Activated B cell treated with CpG ODN at 0.5 μM for 24 hours (primary cell): ENCODE measurements around the gene GPR150. TPM values are rescaled to one million over a fixed set of nuclear protein-coding genes. Genes with fewer than 3 reads are reported as not detected.
"Not testable (repeated sequence)": the region's sequence is repeated elsewhere in the genome, so short reads cannot be mapped to it uniquely, and the experiment has no call there.

Experiments
- ATAC-seq: fragments of 200-7000 bp; cut with Tn5 transposase; one replicate; pipeline ENCODE4 v1.10.0; 2021; ENCODE audit warnings: low read depth, mild to moderate bottlenecking, moderate library complexity
- CTCF ChIA-PET: fragments of 350-600 bp; sonication (Branson Sonifier 250); formaldehyde crosslinking; loops from one replicate; lab custom pipeline; 2021; ENCODE audit warnings: antibody characterized with exemption; lab: Charles Lee
- POLR2A ChIA-PET: fragments of 350-600 bp; sonication (Branson Sonifier 250); formaldehyde crosslinking; loops from one replicate; lab custom pipeline; 2021; ENCODE audit warnings: antibody characterized with exemption; lab: Charles Lee
- DNase-seq: peaks from one replicate; pipeline ENCODE4 v3.0.0; 2022
- H3K27ac Mint-ChIP-seq: one replicate; pipeline ENCODE4 v1.8.0; 2020; ENCODE audit warnings: mixed read lengths
- H3K27me3 Mint-ChIP-seq: one replicate; pipeline ENCODE4 v1.8.0; 2021; ENCODE audit warnings: mixed read lengths
- H3K36me3 Mint-ChIP-seq: one replicate; pipeline ENCODE4 v1.8.0; 2021; ENCODE audit warnings: low read depth, mixed read lengths
- H3K4me1 Mint-ChIP-seq: one replicate; pipeline ENCODE4 v1.8.0; 2021; ENCODE audit warnings: mixed read lengths
- H3K4me3 Mint-ChIP-seq: one replicate; pipeline ENCODE4 v1.8.0; 2020; ENCODE audit warnings: mild to moderate bottlenecking, mixed read lengths
- H3K9me3 Mint-ChIP-seq: one replicate; pipeline ENCODE4 v1.8.0; 2020; ENCODE audit warnings: mixed read lengths
- CTCF ChIP-seq: fragments of 200-600 bp; IDR thresholded peaks from one replicate; pipeline ENCODE4 v1.8.0; 2022; ENCODE audit warnings: antibody characterized with exemption, mild to moderate bottlenecking
- intact Hi-C: fragments of 100-400 bp; cut with micrococcal nuclease; formaldehyde crosslinking; loops from one replicate; pipeline ENCODE4 v1.15.1; 2024
- total RNA-seq: library from RNA; stranded (reverse); gene quantifications from 2 replicates; pipeline ENCODE4 v1.2.3, GENCODE V29; 2022

The GPR150 gene
- total RNA-seq, 1 donor from 2014 or later = 0.60 TPM

GRCh38 chr5:95644351-95645042 is 24.6 kb downstream of the GPR150 start:
- Mint-ChIP-seq H3K4me1 (peaks cover 26% of the 10 kb centered on the region), H3K27ac (peak overlapping the region; percentile 43), H3K27me3 (no peaks in the 10 kb centered on the region), H3K36me3 (no peaks in the 10 kb centered on the region), H3K4me3 (no peak overlapping the region), H3K9me3 (no peaks in the 10 kb centered on the region)
- POLR2A ChIA-PET = interaction anchor here (0.7 kb wide), 1 partner anchor 137 kb away, joined by 5 read pairs; no protein-coding TSS in a partner anchor
- no peak for ATAC-seq
- peak; percentile 17 for TF ChIP-seq CTCF
- intact Hi-C loops = loop anchor here (1.0 kb wide), 6 partner anchors 20 to 957 kb away; no protein-coding TSS in a partner anchor
- DNase-seq = no peak
- CTCF ChIA-PET = interaction anchor here (0.6 to 5.6 kb wide), 14 partner anchors 9 to 957 kb away, joined by 3 to 69 read pairs (median 4); no protein-coding TSS in a partner anchor

GRCh38 chr5:95646226-95646568 is 26.3 kb downstream of the GPR150 start:
- ATAC-seq, DNase-seq, H3K27me3 Mint-ChIP-seq, H3K9me3 Mint-ChIP-seq, H3K36me3 Mint-ChIP-seq: not testable (repeated sequence)
- ChIA-PET POLR2A (interaction anchor here (0.8 to 2.5 kb wide), 17 partner anchors 13 to 1016 kb away, joined by 3 to 20 read pairs (median 7); partner anchors contain the start of genes ARSK, CAST, ELL2 and GLRX), CTCF (interaction anchor here (1.0 to 5.6 kb wide), 6 partner anchors 18 to 197 kb away, joined by 3 to 69 read pairs (median 6); no protein-coding TSS in a partner anchor)
- Mint-ChIP-seq H3K4me3 (peak overlapping the region; percentile 86), H3K27ac (peak overlapping the region; percentile 87), H3K4me1 (peaks cover 26% of the 10 kb centered on the region)
- intact Hi-C loops = loop anchor here (1.0 to 2.0 kb wide), 10 partner anchors 14 to 1537 kb away; partner anchors contain the start of genes ELL2, GPR150, RHOBTB3 and RIOK2

- intact Hi-C loops = loop anchor here (1.0 to 2.0 kb wide), 10 partner anchors 14 to 1537 kb away; partner anchors contain the start of genes ELL2, GPR150, RHOBTB3 and RIOK2
These were observed 26.9 kb downstream of the GPR150 start, which contains the start of gene RFESD for GRCh38 chr5:95646569-95647431. Gene RFESD, plus strand, starts transcription at chr5:95646777. Its CDS starts 5,495 bp downstream, at chr5:95652272.

GRCh38 chr5:95647886-95648860 is 28.3 kb downstream of the GPR150 start:
- no peak for DNase-seq
- ChIA-PET POLR2A (interaction anchor here (1.2 to 2.5 kb wide), 7 partner anchors 26 to 1014 kb away, joined by 5 to 20 read pairs (median 8); partner anchors contain the start of genes ARSK, CAST, ELL2 and SKIC3), CTCF (interaction anchor here (2.0 to 4.0 kb wide), 2 partner anchors 16 to 195 kb away, joined by 9 to 26 read pairs; no protein-coding TSS in a partner anchor)
- ATAC-seq = no peak
- H3K9me3 Mint-ChIP-seq = no peaks in the 10 kb centered on the region
- peak overlapping the region; percentile 11 for H3K4me3 Mint-ChIP-seq
- intact Hi-C loops = loop anchor here (2.0 kb wide), 1 partner anchor 83 kb away; the partner anchor contains the start of gene RHOBTB3
- peaks cover 26% of the 10 kb centered on the region for H3K4me1 Mint-ChIP-seq
- H3K27ac Mint-ChIP-seq = no peak overlapping the region
- no peaks in the 10 kb centered on the region for H3K27me3 Mint-ChIP-seq
- H3K36me3 Mint-ChIP-seq = peaks cover 4% of the 10 kb centered on the region
- no peak for TF ChIP-seq CTCF

More at GRCh38 chr5:95646569-95647431, 26.9 kb downstream of the GPR150 start, which contains the start of gene RFESD:
- H3K27me3 Mint-ChIP-seq = no peaks in the 10 kb centered on the region
- POLR2A ChIA-PET = interaction anchor here (0.8 to 2.5 kb wide), 19 partner anchors 13 to 1016 kb away, joined by 3 to 20 read pairs (median 7); partner anchors contain the start of genes ARSK, CAST, ELL2 and GLRX
- no peaks in the 10 kb centered on the region for H3K36me3 Mint-ChIP-seq
- no peak for TF ChIP-seq CTCF
- H3K4me1 Mint-ChIP-seq = peaks cover 26% of the 10 kb centered on the region
- DNase-seq (peak; percentile 97), ATAC-seq (peak; percentile 96)
- H3K27ac Mint-ChIP-seq = peak within 1 kb of the TSS; percentile 87
- peak within 1 kb of the TSS; percentile 86 for H3K4me3 Mint-ChIP-seq
- CTCF ChIA-PET = interaction anchor here (0.6 to 5.6 kb wide), 11 partner anchors 17 to 202 kb away, joined by 3 to 69 read pairs (median 4); partner anchors contain the start of genes ARSK, RHOBTB3 and SKIC3
- no peaks in the 10 kb centered on the region for H3K9me3 Mint-ChIP-seq
